BE2C (cell line): ENCODE data around the gene MAPRE3.
"Not testable (repeated sequence)": the region's sequence is repeated elsewhere in the genome, so short reads cannot be mapped to it uniquely, and the experiment has no call there.

Source experiments
- DNase-seq: peaks from one replicate; pipeline ENCODE4 v3.0.0-alpha.2; 2020
- H3K27me3 ChIP-seq: fragments of 250-450 bp; sonication (Bioruptor Pico); 2 replicates; pipeline ENCODE4 v1.5.1; 2020; ENCODE audit warnings: mild to moderate bottlenecking
- H3K36me3 ChIP-seq: fragments of 250-450 bp; sonication (Bioruptor Pico); 2 replicates; pipeline ENCODE4 v1.5.1; 2020; ENCODE audit warnings: mild to moderate bottlenecking
- H3K4me1 ChIP-seq: fragments of 250-450 bp; sonication (Bioruptor Pico); 2 replicates; pipeline ENCODE4 v1.5.1; 2020
- H3K4me3 ChIP-seq: 2 replicates; pipeline ENCODE4 v1.5.1; 2011; ENCODE audit warnings: low read depth, low read length
- H3K9me3 ChIP-seq: fragments of 250-450 bp; sonication (Bioruptor Pico); 2 replicates; pipeline ENCODE4 v1.5.1; 2020
- TF ChIP-seq, protein P1 (sequence below): IDR thresholded peaks from 2 replicates; pipeline ENCODE4 v1.5.1; 2012; ENCODE audit warnings: mild to moderate bottlenecking, low read depth, low read length

The MAPRE3 gene

DNA sequence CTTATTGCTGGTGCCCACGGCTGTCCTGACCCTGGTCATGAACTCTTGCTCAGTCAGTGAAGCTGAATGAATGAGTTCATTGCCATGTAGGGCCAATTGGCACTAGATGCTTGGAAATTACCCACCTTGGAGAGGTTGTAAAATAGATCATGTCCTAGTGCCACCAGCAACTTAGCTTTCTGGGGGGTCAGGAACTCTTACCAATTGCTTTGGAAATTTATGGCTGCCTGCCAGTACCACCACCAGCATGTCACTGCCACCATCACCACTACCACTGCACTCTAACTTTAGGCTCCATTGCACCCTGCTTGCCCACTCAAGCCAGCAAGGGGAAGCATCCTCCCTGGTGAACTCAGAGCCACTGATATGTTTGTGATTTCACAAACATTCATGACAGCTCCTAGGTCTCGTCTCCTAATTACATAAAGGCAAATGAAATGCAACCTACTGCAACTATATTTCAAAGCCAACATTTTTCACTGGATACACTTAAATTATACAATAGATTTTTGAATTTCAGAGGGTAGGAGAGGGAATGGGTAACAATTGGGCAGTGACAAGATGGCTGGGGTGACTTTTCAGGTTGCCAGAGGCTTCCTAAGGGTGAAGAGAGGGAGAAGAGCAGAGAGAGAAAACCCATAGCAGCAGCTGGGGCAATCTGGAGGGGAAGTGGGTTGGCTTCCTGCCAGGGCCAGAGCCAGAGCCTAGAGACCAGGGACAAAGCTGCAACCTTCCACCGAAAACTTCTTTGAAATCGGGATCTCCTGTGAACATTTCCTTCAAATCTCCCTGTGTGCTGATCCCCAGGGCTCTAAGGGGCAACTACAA, 104.5 kb downstream of the MAPRE3 start:
- Histone ChIP-seq H3K27me3 (no peaks in the 10 kb centered on the region), H3K36me3 (peaks cover 2% of the 10 kb centered on the region), H3K9me3 (no peaks in the 10 kb centered on the region), H3K4me1 (peaks cover 33% of the 10 kb centered on the region), H3K4me3 (no peak overlapping the region)
- DNase-seq: peak; percentile 85
- TF ChIP-seq, protein P1, sequence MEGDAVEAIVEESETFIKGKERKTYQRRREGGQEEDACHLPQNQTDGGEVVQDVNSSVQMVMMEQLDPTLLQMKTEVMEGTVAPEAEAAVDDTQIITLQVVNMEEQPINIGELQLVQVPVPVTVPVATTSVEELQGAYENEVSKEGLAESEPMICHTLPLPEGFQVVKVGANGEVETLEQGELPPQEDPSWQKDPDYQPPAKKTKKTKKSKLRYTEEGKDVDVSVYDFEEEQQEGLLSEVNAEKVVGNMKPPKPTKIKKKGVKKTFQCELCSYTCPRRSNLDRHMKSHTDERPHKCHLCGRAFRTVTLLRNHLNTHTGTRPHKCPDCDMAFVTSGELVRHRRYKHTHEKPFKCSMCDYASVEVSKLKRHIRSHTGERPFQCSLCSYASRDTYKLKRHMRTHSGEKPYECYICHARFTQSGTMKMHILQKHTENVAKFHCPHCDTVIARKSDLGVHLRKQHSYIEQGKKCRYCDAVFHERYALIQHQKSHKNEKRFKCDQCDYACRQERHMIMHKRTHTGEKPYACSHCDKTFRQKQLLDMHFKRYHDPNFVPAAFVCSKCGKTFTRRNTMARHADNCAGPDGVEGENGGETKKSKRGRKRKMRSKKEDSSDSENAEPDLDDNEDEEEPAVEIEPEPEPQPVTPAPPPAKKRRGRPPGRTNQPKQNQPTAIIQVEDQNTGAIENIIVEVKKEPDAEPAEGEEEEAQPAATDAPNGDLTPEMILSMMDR: no peak

DNA sequence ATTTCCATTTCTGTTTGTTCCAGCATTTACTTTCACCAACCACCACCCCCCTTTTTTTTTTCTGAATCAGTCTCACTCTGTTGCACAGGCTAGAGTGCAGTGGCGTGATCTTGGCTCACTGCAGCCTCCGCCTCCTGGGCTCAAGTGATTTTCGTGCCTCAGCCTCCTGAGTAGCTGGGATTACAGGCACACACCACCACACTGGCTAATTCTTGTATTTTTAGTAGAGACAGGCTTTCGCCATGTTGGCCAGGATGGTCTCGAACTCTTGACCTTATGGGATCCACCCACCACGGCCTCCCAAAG, 105.1 kb downstream of the MAPRE3 start:
- not testable (repeated sequence) for H3K36me3 ChIP-seq, DNase-seq, H3K9me3 ChIP-seq, H3K4me3 ChIP-seq, H3K27me3 ChIP-seq
- H3K4me1 ChIP-seq: peaks cover 35% of the 10 kb centered on the region

DNA sequence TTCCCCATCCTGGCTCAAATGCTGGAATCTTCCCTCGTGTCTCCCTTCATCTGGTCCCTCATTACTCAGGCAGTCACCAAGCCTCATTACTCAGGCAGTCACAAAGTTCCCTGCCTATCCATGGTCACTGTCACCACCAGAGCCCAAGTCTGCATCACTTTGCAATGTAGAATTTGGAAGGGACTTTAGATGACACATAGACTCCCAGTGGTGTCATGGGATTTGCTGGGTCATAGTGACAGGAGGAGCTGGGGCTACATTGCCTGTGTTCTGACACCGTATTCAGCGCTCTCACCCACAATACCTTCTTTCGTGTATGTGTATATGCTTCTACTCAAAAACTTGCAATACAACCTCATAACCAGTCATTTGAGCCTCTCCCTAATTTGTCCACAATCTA, 105.9 kb downstream of the MAPRE3 start:
- H3K36me3 ChIP-seq: peaks cover 4% of the 10 kb centered on the region
- H3K27me3 ChIP-seq: no peaks in the 10 kb centered on the region
- no peaks in the 10 kb centered on the region for H3K9me3 ChIP-seq
- H3K4me1 ChIP-seq: peaks cover 40% of the 10 kb centered on the region
- DNase-seq: no peak
- H3K4me3 ChIP-seq: no peak overlapping the region
- TF ChIP-seq, protein P1: no peak
